Ovary (tissue), 3 donors: ENCODE data around the gene RPS25.

Source experiments
- CTCF ChIP-seq, 3 donors: fragments of 450-650 bp in 2 of 3; fragments of 200-600 bp in 1 of 3; IDR thresholded peaks; one replicate each; pipeline versions ENCODE4 v1.5.1 to v1.8.0; 2016 to 2022; ENCODE audit warnings: antibody characterized with exemption in 3 of 3, mild to moderate bottlenecking in 1 of 3
- POLR2A ChIP-seq: fragments of 450-650 bp; IDR thresholded peaks from one replicate; pipeline ENCODE4 v1.6.1; 2017; ENCODE audit warnings: antibody characterized with exemption, mild to moderate bottlenecking, moderate library complexity
- donor health status: DM: no; HTN: no; CAD: no.

- TF ChIP-seq CTCF (IDR thresholded peaks at IDR 0.05) (no peak), POLR2A (no peak)
These were observed 17.2 kb downstream of the RPS25 start for GRCh38 chr11:119000906-119001305.
